HG03354 (cell line): Measurements from ENCODE around the gene CCAR1.
"Not testable (repeated sequence)": the region's sequence is repeated elsewhere in the genome, so short reads cannot be mapped to it uniquely, and the experiment has no call there.

ENCODE experiments used
- ATAC-seq: cut with Tn5 transposase; IDR thresholded peaks from one replicate; pipeline ENCODE4 v1.9.1; 2021; ENCODE audit warnings: mild to moderate bottlenecking; ENCODE audit not compliant: unreplicated experiment, poor library complexity, severe bottlenecking

CCAR1 gene

DNA sequence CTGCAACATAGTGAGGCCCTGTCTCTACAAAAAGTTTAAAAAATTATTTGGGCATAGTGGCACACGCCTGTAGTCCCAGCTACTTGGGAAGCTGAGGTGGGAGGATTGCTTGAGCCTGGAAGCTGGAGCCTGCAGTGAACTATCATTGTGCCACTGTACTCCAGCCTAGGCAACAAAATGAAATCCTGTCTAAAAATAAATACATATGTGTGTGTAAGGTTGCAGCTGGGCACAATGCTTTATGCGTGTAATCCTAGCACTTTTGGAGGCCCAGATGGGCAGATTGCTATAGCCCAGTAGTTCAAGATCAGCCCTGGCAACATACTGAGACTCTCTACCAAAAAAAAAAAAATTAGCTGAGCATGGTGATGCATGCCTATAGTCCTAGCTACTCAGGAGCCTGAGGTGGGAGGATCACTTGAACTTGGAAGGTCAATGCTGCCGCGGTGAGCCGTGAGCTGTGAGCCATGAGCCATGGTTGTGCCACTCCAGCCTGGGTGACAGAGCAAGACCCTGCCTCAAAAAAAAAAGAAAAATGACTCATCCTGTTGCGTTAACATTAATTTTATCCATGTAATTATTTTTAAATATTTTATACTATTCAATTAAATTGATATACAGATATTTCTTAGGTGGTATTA is 38.3 kb downstream of the CCAR1 start:
- ATAC-seq, result no peak

DNA sequence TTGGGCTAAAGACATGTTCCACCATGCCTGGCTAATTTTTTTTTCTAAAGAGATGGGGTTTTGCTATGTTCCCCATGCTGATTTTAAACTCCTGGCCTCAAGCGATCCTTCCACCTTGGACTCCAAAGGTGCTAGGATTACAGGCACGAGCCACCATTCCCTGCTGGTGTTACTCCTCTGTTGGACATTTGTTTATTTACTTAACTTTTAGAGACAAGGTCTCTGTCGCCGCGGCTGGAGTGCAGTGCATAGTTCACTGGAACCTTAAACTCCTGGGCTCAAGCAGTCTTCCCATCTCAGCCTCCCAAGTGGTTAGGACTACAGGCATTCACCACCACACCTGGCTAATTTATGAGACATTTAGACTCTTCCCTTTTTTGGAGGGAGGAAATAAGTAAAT is 38.9 kb downstream of the CCAR1 start:
- no peak for ATAC-seq

DNA sequence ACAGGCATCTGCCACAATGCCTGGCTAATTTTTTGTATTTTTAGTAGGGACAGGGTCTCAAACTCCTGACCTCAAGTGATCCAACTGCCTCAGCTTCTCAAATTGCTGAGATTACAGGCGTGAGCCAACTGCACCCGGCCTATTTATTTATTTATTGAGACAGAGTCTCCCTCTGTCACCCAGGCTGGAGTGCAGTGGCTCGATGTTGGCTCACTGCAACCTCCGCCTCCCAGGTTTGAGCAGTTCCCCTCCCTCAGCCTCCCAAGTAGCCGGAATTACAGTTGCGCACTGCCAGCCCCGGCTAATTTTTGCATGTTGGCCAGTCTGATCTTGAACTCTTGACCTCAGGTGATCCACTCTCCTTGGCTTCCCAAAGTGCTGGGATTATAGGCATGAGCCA is 46.4 kb downstream of the CCAR1 start:
- ATAC-seq, result not testable (repeated sequence)

DNA sequence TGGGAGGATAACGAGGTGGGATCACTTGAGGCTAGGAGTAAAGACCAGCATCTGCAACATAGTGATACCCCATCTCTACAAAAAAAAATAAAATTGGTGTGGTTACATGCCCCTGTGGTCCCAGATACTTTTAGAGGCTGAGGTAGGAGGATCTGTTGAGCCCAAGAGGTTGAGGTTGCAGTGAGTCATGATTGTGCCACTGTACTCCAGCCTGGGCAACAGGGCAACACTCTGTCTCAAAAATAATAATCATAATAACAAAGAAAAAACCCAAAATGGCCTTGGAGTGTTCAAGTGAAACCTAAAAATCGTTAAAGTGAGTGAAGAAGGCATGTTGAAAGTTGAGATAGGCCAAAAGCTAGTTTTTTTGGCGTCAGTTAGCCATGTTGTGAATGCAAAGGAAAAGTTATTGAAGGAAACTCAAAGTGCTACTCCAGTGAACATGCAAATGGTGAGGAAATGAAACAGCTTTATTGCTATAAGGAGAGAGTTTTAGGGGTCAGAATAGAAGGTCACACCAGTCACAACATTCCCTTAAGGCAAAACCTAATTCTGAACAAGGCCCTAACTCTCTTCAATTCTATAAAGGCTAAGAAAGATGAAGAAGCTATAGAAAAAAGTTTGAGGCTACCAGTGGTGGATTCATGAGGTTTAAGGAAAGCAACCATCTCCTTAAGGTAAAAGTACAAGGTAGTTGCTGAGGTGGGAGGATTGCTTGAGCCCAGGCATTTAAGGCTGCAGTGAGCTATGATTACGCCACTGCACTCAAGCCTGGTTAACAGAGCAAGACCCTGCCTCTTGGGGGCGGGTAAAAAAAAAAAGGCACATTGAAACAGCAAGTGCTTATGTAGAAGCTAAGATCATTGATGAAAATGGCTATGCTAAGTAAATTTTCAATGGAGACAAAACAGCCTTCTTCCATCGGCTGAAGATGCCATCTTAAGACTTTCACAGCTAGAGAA is 60.9 kb downstream of the CCAR1 start:
- ATAC-seq, result no peak

DNA sequence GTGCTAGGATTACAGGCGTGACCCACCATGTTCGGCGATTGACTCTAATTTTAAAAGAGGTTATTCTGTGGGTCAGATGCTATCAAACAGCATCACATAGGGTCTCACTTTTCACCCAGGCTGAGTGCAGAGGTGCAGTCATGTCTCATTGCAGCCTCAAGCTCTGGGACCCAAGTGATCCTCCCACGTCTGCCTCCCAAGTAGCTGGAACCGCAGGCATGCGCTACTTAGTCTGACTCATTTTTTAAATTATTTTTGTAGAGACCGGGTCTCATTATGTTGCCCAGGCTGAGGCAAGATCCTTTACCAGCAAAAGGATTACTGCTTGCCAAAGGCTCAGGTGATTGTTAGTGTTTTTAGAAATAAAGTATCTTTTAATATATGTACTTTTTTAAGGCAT is 63.4 kb downstream of the CCAR1 start:
- ATAC-seq, result no peak

DNA sequence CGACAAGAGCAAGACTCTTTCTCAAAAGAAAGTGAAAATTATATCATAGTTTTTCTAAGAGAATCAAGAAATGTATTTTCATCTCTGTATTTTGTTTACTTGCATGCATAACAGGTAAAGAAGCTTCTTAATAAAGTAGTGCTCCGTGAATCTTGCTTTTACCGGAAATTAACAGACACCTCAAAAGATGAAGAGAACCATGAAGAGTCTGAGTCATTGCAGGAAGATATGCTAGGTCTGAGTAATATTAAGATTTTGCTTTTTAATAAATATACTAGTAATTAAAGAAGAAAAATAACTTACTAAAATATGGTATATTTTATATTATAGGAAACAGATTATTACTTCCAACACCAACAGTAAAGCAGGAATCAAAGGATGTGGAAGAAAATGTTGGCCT is 66.8 kb downstream of the CCAR1 start:
- ATAC-seq, result no peak

DNA sequence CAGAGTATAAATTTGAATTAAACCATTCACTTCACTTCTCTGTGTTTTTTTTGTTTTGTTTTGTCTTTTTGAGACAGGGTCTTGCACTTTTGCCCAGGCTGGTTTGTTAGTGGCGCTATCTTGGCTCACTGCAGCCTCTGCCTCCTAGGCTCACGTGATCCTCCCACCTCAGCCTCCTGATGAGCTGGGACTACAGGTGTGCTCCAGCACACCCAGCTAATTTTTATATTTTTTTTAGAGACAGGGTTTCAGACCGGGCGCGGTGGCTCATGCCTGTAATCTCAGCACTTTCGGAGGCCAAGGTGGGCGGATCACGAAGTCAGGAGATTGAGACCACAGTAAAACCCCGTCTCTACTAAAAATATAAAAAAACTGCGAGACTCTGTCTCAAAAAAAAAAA is 69.4 kb downstream of the CCAR1 start:
- no peak for ATAC-seq

DNA sequence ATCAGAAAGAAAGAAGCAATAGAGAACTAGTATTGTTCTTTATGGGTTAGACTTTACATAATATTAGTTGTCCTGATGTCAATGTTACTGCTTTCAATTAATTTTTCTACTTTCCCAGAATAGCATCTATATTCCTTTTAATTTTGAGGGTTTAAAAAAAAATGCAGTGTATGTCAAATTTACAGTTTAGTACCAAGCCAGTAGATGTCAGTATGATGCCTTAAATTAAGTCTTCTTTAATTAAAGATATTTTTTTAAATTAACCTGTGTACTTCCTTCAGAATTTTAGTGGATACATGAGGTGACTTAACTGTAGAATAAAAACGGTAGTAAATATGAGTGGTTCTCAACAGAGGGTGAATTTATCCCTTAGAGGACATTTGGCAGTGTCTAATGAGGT is 71.1 kb downstream of the CCAR1 start:
- ATAC-seq, result no peak

DNA sequence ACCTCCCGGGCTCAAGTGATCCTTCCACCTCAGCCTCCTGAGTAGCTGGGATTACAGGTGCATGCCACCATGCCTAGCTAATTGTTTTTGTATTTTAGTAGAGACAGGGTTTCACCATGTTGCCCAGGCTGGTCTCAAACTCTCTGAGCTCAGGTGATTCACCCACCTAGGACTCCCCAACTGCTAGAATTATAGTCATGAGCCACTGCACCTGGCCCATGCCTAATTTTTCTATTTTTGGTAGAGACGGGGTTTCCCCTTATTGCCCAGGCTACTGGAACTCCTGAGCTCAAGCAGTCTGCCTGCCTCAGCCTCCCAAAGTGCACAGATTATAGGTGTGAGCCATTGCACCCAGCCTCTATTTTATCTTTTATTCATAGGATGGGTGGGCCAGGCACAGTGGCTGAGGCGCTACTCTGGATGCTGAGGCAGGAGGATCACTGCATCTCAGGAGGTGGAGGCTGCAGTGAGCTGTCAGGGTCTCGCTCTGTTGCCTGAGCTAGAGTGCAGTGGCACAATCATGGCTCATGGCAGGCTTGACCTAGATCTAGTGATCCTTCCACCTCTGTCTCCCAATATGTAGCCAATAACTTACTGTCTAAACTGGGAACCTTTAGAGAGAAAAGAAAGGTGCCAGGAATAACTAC is 75.0 kb downstream of the CCAR1 start:
- no peak for ATAC-seq

DNA sequence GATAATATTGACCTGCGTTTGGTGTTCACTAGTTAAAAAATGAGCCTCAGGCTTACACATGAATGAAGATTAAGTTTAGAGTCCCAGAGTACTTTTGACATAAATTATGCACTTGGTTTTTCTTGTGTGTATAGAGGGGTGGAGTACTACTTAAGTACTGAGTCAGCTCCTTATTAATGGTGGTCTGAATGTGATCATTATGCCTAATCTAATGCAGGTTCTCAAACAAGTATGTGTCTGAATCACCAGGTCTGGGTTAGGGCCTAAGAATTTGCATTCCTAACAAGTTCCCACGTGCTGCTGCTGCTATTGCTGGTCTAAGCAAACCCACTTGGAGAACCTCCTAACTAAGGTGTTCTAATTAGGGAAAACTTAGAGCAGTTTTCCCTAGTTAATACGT is 75.6 kb downstream of the CCAR1 start:
- ATAC-seq, result no peak

DNA sequence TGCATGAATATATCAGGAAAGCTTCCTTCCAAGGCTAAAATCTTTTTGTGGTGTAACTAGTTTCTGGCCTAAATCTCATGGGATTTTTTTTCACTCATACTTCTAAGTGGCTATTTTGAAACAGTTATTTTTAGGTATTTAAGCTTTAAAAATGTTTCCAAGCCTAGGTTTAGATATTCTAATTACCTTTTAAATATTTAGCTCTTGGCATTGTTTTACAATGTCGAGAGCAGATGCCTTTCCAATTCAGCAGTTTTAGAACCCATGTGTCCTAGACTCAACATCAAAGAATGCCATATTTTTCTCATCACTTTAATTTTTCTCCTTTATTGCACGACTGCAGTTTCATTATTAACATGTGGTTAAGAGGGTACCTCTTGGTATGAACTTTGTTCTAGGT is 79.2 kb downstream of the CCAR1 start:
- ATAC-seq, result no peak

DNA sequence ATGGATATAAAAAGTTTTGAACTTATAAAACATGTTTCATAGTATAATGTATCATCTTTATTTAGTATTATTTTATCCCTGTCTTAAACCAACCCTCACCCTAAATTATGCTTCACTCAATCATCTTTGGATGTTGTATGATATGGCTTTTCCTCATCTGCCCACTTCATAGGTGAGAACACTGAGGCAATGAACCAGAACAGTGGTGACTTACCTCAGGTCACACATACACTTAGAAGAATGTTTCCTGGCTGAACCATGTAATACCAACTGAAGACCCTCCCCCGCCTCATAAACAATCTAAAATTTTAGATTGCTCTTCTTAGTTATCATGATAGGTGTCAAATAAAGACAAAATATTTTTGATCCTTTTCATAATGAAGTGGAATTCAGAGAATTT is 83.7 kb downstream of the CCAR1 start:
- no peak for ATAC-seq

DNA sequence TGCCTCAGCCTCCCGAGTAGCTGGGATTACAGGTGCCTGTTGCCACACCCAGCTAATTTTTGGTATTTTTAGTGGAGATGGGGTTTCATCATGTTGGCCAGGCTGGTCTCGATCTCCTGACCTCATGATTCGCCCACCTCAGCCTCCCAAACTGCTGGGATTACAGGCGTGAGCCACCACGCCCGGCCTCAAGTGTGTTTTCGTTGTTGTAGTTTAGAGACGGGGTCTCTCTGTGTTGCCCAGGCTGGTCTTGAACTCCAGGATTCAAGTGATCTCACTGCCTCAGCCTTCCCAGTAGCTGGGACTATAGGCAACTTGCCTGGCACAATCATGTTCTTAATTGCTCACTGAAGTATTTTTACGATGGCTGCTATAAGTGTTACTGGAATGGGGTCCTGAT is 89.8 kb downstream of the CCAR1 start:
- not testable (repeated sequence) for ATAC-seq

DNA sequence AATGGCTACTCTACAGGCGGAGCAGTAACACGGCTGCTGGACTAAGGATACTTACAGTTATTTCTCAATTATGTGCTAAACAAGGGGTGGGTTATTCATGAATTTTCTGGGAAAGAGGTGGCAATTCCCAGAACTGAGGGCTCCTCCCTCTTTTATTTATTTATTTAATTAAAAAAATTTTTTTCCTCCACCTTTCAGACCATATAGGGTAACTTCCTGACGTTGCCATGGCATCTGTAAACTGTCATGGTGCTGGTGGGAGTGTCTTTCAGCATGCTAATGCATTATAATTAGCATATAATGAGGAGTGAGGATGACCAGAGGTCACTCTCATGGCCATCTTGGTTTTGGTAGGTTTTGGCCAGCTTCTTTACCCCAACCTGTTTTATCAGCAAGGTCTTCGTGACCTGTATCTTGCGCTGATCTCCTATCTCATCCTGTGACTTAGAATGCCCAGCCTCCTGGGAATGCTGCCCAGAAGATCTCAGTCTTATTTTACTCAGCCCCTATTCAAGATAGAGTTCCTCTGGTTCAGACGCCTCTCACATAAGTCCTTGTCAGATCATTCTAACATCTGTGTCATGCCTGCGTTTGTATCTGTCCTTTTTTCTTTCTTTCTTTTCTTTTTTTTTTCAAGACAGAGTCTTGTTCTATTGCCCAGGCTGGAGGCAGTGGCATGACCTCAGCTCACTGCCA is 90.4 kb downstream of the CCAR1 start:
- no peak for ATAC-seq

DNA sequence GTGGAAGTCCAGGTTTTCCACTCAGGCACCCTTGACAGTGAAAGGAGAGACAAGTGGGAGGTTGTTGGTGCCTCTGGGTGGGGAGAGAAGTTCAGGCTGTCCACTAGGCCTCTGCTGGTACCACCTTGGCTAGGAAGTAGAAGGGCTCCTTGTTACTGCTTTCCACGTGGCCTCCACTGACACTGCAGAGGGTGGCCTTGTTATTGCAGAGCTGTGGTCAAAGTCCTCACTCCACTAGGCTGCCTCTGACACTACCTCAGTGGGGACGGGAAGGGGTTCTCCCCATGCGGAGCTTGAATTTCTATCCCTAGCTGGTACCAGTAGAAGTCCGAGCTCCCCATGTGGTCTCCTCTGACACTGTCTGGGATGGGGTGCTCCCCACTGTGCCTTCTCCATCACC is 91.4 kb downstream of the CCAR1 start:
- ATAC-seq, result no peak

DNA sequence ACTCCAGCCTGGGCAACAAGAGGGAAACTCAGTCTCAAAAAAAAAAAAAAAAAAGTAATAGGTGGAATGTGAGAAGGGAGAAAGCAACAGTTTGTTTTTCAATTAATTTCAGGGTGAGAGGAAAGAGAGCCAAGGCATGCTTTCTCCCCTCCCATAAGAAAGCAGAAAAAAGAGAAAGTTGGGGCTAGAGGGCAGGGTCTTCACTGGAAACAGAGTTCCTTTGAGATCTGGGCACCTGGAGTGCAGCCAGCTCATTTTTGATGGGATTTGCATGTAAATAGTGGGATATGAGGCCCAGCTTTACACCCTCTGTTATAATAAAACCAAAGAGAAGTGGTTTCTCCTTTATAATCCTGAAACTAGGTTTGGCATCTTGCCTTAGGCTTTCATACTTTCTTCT is 92.5 kb downstream of the CCAR1 start:
- ATAC-seq, result no peak

DNA sequence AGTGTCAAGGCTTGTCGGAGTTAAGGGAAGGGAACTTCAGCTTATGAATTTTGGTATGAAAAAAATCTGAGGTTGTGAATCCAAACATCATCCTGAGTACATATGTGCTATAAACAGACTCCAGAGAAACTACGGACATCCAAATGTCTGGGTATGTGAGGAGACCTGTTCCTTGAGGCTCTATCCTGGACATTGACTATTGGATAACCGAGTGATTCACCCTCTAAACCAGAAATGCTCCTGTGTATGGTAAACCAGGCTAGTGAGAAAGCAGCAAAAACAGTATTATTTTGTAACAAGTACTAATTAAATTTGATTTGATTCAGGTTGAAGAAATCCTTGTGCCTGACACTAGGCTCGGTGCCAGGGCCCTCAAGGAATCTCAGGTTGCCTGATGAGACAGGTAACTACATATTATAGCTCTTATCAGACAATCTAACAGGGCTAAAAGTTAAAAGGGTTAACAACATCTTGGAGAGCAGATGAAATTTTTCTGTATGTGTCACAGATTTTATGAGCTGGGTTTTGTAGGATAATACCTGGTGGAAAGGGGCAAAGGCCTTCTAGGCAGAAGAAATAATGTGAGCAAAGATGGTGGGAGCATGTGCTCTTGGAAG is 95.9 kb downstream of the CCAR1 start:
- ATAC-seq, result no peak

DNA sequence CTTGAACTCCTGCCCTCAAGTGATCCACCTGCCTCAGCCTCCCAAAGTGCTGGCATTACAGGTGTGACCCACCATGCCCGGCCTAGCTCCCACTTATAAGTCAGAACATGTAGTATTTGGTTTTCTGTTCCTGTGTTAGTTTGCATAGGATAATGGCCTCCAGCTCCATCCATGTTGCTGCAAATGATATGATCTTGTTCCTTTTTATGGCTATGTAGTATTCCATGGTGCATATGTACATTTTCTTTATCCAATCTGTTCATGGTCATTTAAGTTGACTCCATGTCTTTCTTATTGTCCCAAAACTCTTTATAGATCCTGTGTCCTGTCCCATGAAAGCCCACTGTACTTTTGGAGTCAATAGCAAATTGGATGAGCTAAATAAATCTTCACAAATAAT is 99.3 kb downstream of the CCAR1 start:
- not testable (repeated sequence) for ATAC-seq

DNA sequence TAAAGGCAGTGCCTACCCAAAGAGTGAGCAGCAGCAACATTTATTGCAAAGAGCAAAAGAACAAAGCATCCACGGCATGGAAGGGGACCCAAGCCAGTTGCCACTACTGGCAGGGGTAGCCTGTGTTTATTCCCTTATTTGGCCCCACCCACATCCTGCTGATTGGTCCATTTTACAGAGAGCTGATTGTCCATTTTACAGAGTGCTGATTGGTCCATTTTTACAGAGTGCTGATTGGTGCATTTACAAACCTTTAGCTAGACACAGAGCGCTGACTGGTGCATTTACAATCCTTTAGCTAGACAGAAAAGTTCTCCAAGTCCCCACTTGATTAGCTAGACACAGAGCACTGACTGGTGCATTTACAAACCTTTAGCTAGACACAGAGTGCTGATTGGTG is 101.6 kb downstream of the CCAR1 start:
- not testable (repeated sequence) for ATAC-seq
